ENCODE data around the gene IL1B. TPM values are rescaled to one million over a fixed set of nuclear protein-coding genes. Genes with fewer than 3 reads are reported as not detected.

The IL1B gene
- total and polyA plus RNA-seq, 2 donors (not counting 3 experiments of a cell fraction or from before 2014, with no cell fraction given): 0.25 TPM; not detected in 1

GRCh38 chr2:112788653-112789052 is 47.9 kb downstream of the IL1B start:
- H3K4me3 ChIP-seq (replicated peaks in 1 of 3; ENCODE audit: insufficient read depth in 1 of 3, low read depth in 1 of 3, low read length in 3 of 3): no peak overlapping the region
- no peaks in the 10 kb centered on the region for H3K36me3 ChIP-seq (ENCODE audit: control insufficient read depth in 2 of 2, extremely low read depth in 1 of 2, insufficient read depth in 2 of 2, low read length in 2 of 2)
- H3K9me3 ChIP-seq (replicated peaks; ENCODE audit: control insufficient read depth, insufficient read depth, low read length): no peaks in the 10 kb centered on the region
- POLR2A ChIA-PET: no interaction called here
- no peak overlapping the region for H3K27ac ChIP-seq (ENCODE audit: insufficient read depth, low read depth, low read length)
- no peak overlapping the region for H2AFZ ChIP-seq (ENCODE audit: low read depth, low read length)
- dilution Hi-C loops (cut with MboI; ENCODE audit: extremely low pct_ligation_motif_present, low sequenced_read_pairs) (no loop called here), intact Hi-C loops (cut with micrococcal nuclease) (no loop called here)
- H3K9me1 ChIP-seq (replicated peaks; ENCODE audit: control insufficient read depth, extremely low read depth, insufficient read depth, low read length): no peaks in the 10 kb centered on the region
- H3K79me2 ChIP-seq (ENCODE audit: control insufficient read depth, insufficient read depth, low read length): no peaks in the 10 kb centered on the region
- TF ChIP-seq MYC (IDR thresholded peaks at IDR 0.05; ENCODE audit: low read depth, low read length) (no peak), EZH2 (IDR thresholded peaks at IDR 0.05; ENCODE audit: borderline replicate concordance, low read depth, low read length, severe bottlenecking) (no peak), GATA2 (IDR thresholded peaks at IDR 0.05; ENCODE audit: insufficient read depth, insufficient read length, low read depth, low read length) (no peak), FOS (IDR thresholded peaks at IDR 0.05; ENCODE audit: borderline replicate concordance, insufficient read depth, low read length) (no peak), POLR2AphosphoS5 (IDR thresholded peaks at IDR 0.05; ENCODE audit: insufficient read depth, low read depth, low read length) (no peak), POLR2A (IDR thresholded peaks at IDR 0.05; ENCODE audit: low read depth, low read length) (no peak), JUN (IDR thresholded peaks at IDR 0.05; ENCODE audit: borderline replicate concordance, insufficient read depth, insufficient read length, low read depth) (no peak)
- TF ChIP-seq, protein P1, sequence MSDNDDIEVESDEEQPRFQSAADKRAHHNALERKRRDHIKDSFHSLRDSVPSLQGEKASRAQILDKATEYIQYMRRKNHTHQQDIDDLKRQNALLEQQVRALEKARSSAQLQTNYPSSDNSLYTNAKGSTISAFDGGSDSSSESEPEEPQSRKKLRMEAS (IDR thresholded peaks at IDR 0.05; ENCODE audit: insufficient read depth, insufficient read length): no peak
- TF ChIP-seq, protein P2, sequence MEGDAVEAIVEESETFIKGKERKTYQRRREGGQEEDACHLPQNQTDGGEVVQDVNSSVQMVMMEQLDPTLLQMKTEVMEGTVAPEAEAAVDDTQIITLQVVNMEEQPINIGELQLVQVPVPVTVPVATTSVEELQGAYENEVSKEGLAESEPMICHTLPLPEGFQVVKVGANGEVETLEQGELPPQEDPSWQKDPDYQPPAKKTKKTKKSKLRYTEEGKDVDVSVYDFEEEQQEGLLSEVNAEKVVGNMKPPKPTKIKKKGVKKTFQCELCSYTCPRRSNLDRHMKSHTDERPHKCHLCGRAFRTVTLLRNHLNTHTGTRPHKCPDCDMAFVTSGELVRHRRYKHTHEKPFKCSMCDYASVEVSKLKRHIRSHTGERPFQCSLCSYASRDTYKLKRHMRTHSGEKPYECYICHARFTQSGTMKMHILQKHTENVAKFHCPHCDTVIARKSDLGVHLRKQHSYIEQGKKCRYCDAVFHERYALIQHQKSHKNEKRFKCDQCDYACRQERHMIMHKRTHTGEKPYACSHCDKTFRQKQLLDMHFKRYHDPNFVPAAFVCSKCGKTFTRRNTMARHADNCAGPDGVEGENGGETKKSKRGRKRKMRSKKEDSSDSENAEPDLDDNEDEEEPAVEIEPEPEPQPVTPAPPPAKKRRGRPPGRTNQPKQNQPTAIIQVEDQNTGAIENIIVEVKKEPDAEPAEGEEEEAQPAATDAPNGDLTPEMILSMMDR (IDR thresholded peaks at IDR 0.05; ENCODE audit: extremely low read depth in 1 of 2, insufficient read depth in 1 of 2, low read depth in 1 of 2, low read length in 2 of 2): no peak
- H3K4me2 ChIP-seq (ENCODE audit: insufficient read depth, low read length): no peak overlapping the region
- DNase-seq (ENCODE audit: low read depth, low spot score) (no peak), FAIRE-seq (no peak)
- H3K9ac ChIP-seq (replicated peaks; ENCODE audit: extremely low read depth, insufficient read depth, low read length): no peak overlapping the region
- CTCF ChIA-PET: interaction anchor here (1.1 to 1.2 kb wide), 2 partner anchors 20 to 153 kb away, joined by 5 to 6 read pairs; no protein-coding TSS in a partner anchor
- H4K20me1 ChIP-seq (replicated peaks; ENCODE audit: control insufficient read depth, extremely low read depth, insufficient read depth, low read length): no peaks in the 10 kb centered on the region
- no TSS peak for BruUV-seq (replicated peaks)
- H3K27me3 ChIP-seq (ENCODE audit: control insufficient read depth in 2 of 2, insufficient read depth in 2 of 2, low read length in 2 of 2): no peaks in the 10 kb centered on the region
- H3K4me1 ChIP-seq (ENCODE audit: control insufficient read depth, extremely low read depth, insufficient read depth, low read length): peaks cover 39% of the 10 kb centered on the region
